Measurements from ENCODE around the gene AOAH.
"Not testable (repeated sequence)": the region's sequence is repeated elsewhere in the genome, so short reads cannot be mapped to it uniquely, and the experiment has no call there.

Gene AOAH

GRCh38 chr7:36514289-36515243, 209.7 kb downstream of the AOAH start:
- peak in 43 of 58 donors; percentile 2 to 81 (median 36) for DNase-seq

DNA sequence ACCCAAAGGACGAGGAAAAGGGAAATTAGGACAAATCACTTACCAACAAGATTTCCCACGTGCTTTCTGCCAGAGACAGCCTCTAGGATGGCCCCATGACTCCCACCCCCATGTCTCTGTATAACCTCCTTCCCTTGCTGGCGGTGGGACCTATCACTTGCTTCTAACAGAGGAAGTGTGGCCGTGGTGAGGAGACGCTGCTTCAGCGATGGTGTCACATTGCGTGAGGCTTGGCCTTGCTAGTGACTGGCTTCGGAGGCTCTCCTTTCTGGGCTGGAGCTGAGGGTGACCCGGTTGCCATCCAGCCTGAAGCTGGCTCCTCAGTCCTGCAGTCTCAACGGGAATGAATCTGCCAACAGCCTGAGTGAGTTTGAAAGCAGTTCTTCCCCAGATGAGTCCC, 210.9 kb downstream of the AOAH start:
- DNase-seq = no peak

DNA sequence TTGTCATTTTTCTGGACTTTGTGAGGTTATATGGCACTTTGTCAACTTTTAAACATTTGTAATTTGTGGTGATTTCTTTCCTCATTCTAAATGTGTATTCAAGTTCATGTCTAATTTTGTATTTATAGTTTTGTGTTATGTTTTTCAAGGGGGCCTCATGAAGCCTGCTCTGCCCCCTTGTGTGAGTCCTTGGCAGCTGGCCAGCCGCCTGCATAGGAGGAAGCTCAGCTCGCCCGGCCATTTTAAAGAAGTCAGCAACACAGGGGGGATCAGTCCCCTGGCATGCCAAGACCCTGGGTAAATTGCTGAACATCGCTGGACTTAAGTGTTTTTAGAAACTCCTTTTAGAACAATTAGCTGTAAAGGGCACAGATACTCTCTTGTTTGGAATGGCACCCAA, 211.7 kb downstream of the AOAH start:
- no peak for DNase-seq

DNA sequence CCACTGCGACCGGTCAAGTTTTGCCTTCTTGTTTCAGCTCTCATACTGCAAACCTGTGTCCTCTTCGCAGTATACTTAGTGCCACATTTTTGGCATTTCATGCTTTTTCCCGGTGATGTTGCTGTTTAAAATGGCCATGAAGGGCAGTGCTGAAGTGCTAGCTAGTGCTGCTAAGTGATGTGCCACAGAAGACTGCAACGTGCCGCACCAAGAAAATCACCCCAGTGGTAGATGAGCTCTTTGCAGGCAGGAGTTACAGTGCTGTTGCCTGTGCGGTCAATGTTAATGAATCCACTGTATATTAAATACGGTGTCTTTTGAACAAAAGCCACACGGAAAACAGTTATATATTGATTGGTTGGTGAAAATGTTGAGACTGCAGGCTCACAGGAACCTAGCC, 214.3 kb downstream of the AOAH start:
- no peak for DNase-seq

GRCh38 chr7:36507475-36508440, 216.5 kb downstream of the AOAH start:
- DNase-seq = no peak

DNA sequence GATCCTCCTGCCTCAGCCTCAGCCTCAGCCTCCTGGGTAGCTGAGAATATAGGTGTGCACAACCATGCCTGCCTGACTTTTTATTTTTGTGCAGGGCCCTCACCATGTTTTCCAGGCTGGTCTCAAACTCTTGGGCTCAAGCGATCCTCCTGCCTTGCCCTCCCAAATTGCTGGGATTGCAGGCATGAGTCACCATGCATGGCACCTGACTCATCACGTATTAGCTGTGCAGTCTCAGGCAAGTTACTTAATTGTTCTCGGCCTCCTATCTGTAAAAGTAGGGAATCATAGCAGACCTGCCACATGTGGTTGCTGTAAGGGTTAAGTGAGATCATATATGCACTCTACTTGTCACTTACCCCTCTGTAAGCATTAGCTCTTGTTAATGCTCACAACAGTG, 217.5 kb downstream of the AOAH start:
- no peak for DNase-seq

GRCh38 chr7:36506130-36506798, 218.0 kb downstream of the AOAH start:
- no peak for DNase-seq

DNA sequence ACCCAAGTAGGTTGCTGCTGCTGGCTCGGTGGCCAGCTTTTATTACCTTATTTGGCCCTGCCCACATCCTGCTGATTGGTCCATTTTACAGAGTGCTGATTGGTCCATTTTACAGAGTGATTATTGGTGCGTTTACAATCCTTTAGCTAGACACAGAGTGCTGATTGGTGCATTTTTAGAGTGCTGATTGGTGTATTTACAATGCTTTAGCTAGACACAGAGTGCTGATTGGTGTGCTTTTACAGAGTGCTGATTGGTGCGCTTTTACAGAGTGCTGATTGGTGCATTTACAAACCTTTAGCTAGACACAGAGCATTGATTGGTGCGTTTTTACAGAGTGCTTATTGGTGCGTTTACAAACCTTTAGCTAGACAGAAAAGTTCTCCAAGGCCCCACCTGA, 219.7 kb downstream of the AOAH start:
- DNase-seq = not testable (repeated sequence)

DNA sequence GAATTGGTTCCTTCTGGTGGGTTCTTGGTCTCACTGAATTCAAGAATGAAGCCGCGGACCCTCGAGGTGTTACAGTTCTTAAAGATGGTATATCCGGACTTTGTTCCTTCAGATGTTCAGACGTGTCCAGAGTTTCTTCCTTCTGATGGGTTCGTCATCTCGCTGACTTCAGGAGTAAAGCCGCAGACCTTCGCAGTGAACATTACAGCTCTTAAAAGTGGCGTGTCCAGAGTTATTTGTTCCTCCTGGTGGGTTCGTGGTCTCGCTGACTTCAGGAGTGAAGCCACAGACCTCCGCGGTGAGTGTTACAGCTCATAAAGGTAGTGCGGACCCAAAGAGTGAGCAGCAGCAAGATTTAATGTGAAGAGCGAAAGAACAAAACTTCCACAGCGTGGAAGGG, 220.1 kb downstream of the AOAH start:
- DNase-seq = not testable (repeated sequence)

- no peak for DNase-seq
Measured at GRCh38 chr7:36497775-36498174, 226.5 kb downstream of the AOAH start.

- not testable (repeated sequence) for DNase-seq
Measured at GRCh38 chr7:36497176-36497575, 227.1 kb downstream of the AOAH start.

GRCh38 chr7:36496576-36496975, 227.7 kb downstream of the AOAH start:
- DNase-seq = no peak

- no peak for DNase-seq
Measured at GRCh38 chr7:36491317-36491716, 233.0 kb downstream of the AOAH start.

DNA sequence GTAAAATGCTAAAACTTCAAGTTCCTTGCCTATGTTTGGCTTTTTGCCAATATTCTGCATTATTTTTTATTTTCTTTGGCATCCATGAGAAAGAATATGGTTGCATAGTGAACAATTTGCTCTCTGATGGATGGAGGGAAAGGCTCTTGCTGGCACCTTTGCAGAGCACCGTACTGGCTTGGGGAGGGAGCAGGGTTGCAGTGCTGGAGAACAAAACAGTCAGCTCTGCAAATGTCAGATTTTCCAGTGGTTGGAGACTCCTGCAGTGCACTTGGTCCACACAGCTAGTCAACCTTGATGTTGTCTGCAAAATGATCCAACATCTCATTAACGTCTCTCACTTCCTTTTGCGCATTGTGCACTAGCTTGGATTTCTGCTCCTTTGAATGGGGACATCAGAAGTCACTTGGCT, 233.9 kb downstream of the AOAH start:
- DNase-seq = no peak

GRCh38 chr7:36488672-36489071, 235.6 kb downstream of the AOAH start:
- not testable (repeated sequence) for DNase-seq

DNA sequence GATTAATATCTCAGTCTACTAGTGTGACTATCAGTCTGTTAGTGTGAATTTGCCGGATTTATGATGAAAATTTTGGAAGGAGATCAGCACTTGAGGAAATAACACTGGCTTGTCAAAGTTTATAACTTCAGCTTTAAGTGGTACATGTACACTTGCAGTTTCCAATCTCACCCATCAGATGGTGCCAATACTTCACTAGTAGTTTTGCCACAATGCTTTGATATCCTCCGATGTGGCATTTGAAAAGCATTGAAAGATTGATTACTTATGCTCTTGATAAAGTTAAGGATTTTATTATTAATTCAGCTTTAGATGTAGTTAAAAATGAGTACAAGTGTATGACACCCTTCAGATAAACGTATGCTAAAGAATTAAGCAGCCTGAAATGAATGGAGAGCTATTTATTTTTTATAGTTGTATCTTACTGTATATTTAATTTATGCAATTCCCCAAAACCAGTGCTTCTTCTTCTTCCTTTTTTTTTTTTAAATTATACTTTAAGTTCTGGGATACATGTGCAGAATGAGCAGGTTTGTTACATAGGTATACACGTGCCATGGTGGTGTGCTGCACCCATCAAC, 236.4 kb downstream of the AOAH start:
- DNase-seq = peak in 13 of 58 donors; percentile 0 to 54 (median 4)

DNA sequence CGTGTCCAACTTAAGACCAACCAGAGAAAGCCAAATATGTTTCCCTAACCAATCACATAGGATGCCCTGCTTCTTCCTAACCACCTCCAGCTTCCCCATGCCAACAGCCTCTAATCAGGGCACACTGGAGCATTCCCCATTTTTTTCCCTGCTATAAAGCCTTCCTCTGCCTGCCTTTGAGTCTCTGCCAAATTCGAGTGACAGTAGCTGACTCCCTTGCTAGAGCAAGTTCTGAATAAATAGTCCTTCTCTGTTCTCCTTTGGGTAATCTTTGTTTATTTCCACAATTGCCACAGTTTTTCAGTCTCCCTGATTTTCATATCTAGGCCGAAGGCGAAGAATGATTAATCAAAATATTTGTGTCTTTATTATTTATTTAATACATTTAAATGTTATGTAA, 238.0 kb downstream of the AOAH start:
- DNase-seq = peak in 12 of 58 donors; percentile 3 to 36 (median 14)

DNA sequence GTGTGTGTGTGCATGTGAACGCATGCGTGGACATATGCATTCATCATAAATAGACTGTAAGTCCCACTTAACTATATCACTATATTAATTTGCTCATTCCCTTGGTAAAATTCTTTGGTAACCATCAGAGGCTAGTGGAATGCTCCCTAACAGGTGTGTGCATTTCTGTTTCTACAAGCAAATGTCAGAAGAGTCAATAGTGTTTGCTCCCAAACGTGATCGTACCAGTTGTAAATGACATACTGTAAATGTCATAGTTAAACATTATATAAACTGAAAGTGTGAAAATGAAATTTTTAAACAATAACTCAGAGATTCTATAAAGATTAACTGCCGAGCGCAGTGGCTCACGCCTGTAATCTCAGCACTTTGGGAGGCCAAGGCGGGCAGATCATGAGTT, 240.0 kb downstream of the AOAH start:
- no peak for DNase-seq

DNA sequence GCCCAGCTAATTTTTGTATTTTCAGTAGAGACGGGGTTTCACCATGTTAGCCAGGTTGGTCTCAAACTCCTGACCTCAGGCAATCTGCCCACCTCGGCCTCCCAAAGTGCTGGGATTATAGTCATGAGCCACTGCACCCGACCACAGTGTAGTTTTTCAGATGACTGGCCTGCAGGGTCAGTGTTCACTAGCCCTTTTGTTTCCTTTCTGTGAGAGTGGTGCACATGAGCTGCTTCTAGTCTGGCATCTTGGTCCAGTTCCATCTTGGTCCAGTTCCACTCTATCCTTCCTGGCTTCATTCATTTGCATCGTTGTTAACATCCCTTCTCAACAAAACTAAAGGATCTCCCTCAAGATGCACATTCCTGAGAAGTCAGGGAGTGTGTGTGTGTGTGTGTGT, 240.4 kb downstream of the AOAH start:
- DNase-seq = peak in 32 of 58 donors; percentile 3 to 71 (median 30)

- no peak for DNase-seq
Measured at GRCh38 chr7:36478745-36479144, 245.5 kb downstream of the AOAH start.

DNA sequence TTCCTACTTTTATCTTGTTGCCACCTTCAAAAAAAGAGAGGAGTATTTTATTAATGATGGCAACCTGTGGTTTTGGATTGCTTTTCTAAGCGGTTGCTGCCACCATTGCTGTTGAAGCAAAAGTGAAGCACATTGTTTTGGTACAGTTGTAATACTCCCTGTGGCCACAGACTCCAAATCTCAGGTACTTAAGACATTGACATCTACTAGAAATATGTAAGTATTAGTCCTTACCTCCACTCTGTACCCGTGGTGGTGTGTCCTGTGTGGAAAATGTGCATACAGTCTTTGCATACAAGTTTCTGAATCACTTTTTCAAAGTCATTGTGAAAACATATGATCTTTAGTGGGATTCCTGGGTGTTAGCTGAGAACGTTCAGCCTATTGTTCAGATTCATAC, 248.9 kb downstream of the AOAH start:
- no peak for DNase-seq
